Choroid plexus epithelial cell (primary cell): ENCODE measurements around the gene POU2F3.
A peak's percentile ranks its signal among the peaks of the same experiment; 100 is the strongest.

Experiments
- DNase-seq: peaks from one replicate; pipeline ENCODE4 v3.0.0-alpha.2; 2010; ENCODE audit warnings: low read depth
- H3K4me3 ChIP-seq: 2 replicates; pipeline ENCODE4 v1.5.1; 2011; ENCODE audit warnings: low read depth, mild to moderate bottlenecking, control low read depth, low read length, moderate library complexity
- TF ChIP-seq, protein P1 (sequence below): conservative IDR thresholded peaks from 2 replicates; pipeline ENCODE4 v1.5.1; 2011; ENCODE audit warnings: low read depth, mild to moderate bottlenecking, control low read depth, inconsistent platforms, low read length, moderate library complexity

POU2F3 gene

GRCh38 chr11:120316880-120317688 is 77.1 kb downstream of the POU2F3 start:
- H3K4me3 ChIP-seq = no peak overlapping the region
- DNase-seq = peak; percentile 47

GRCh38 chr11:120317689-120318480 is 77.9 kb downstream of the POU2F3 start:
- TF ChIP-seq, protein P1, sequence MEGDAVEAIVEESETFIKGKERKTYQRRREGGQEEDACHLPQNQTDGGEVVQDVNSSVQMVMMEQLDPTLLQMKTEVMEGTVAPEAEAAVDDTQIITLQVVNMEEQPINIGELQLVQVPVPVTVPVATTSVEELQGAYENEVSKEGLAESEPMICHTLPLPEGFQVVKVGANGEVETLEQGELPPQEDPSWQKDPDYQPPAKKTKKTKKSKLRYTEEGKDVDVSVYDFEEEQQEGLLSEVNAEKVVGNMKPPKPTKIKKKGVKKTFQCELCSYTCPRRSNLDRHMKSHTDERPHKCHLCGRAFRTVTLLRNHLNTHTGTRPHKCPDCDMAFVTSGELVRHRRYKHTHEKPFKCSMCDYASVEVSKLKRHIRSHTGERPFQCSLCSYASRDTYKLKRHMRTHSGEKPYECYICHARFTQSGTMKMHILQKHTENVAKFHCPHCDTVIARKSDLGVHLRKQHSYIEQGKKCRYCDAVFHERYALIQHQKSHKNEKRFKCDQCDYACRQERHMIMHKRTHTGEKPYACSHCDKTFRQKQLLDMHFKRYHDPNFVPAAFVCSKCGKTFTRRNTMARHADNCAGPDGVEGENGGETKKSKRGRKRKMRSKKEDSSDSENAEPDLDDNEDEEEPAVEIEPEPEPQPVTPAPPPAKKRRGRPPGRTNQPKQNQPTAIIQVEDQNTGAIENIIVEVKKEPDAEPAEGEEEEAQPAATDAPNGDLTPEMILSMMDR = no peak
- H3K4me3 ChIP-seq = no peak overlapping the region
- DNase-seq = no peak

More at GRCh38 chr11:120316880-120317688, 77.1 kb downstream of the POU2F3 start:
- TF ChIP-seq, protein P1 = no peak

GRCh38 chr11:120318906-120319305 is 79.0 kb downstream of the POU2F3 start:
- DNase-seq = no peak
- H3K4me3 ChIP-seq = no peak overlapping the region
- TF ChIP-seq, protein P1 = no peak

- TF ChIP-seq, protein P1 = peak; percentile 31
- peak within 1 kb of the TSS; percentile 75 for H3K4me3 ChIP-seq
- DNase-seq = peak; percentile 76
Measured at GRCh38 chr11:120324932-120325810, 85.2 kb downstream of the POU2F3 start, which contains the start of gene TLCD5. Gene TLCD5 (plus strand): TSS chr11:120325299. CDS start chr11:120327442, 2,143 bp downstream.

DNA sequence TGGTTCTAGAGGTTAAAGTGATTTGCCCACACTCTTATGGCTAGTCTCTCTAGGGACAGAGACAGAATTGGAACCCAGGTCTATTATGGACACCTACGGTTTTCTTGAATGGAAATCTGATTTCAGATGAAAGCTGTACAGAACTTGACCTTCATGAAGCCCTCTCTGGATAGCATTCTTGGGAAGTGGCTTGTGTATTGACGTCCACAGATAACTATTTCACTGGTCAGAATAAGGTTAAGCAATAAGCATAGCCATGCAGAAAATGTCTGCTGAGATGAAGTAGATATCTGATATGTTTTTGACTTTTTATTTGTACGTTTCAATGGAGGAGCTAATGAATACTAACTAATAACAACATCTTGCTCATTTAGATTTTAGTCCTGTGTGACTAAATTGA is 86.3 kb downstream of the POU2F3 start:
- TF ChIP-seq, protein P1 = no peak
- peak overlapping the region; percentile 75 for H3K4me3 ChIP-seq
- peak; percentile 92 for DNase-seq

GRCh38 chr11:120326845-120327281 is 86.9 kb downstream of the POU2F3 start:
- peak overlapping the region; percentile 6 for H3K4me3 ChIP-seq
- TF ChIP-seq, protein P1 = no peak
- DNase-seq = peak; percentile 61
